Measurements from ENCODE around the gene CD99L2.

GRCh38 chrX:150896632-150897031 lies 1.8 kb downstream of the CD99L2 start:
- TF ChIP-seq EP300 (IDR thresholded peaks at IDR 0.05; ENCODE audit: borderline replicate concordance in 1 of 2, low read depth in 2 of 2, low read length in 2 of 2) (no peak), RAD21 (IDR thresholded peaks at IDR 0.05 in 1 of 2, conservative IDR thresholded peaks at IDR 0.05 in 1 of 2; ENCODE audit: low read depth in 2 of 2, low read length in 2 of 2) (no peak), CTCF (IDR thresholded peaks at IDR 0.05; ENCODE audit: control extremely low read depth in 1 of 3, insufficient read depth in 1 of 3, low read depth in 1 of 3, low read length in 3 of 3) (no peak), NRF1 (IDR thresholded peaks at IDR 0.05; ENCODE audit: low read depth, low read length) (no peak), CBX5 (IDR thresholded peaks at IDR 0.05; ENCODE audit: low read depth, low read length) (no peak), JUND (IDR thresholded peaks at IDR 0.05; ENCODE audit: low read length) (no peak), MAX (IDR thresholded peaks at IDR 0.05) (no peak), POLR2A (IDR thresholded peaks at IDR 0.05; ENCODE audit: control extremely low read depth in 1 of 2, low read depth in 2 of 2, low read length in 2 of 2) (no peak)
